ENCODE measurements around the gene KDM4C.

- TF ChIP-seq CTCF (IDR thresholded peaks at IDR 0.05) (no peak), POLR2A (IDR thresholded peaks at IDR 0.05) (no peak), EP300 (IDR thresholded peaks at IDR 0.05) (no peak), POLR2AphosphoS5 (IDR thresholded peaks at IDR 0.05) (no peak)
Observed at GRCh38 chr9:6790866-6791265, 33.1 kb downstream of the KDM4C start.
